ENCODE measurements around the gene CERS6. TPM values are rescaled to one million over a fixed set of nuclear protein-coding genes. Genes with fewer than 3 reads are reported as not detected.

Gene CERS6
- total and polyA plus RNA-seq, 2 experiments from 2014 or later, result 7.4 to 35.0 TPM

DNA sequence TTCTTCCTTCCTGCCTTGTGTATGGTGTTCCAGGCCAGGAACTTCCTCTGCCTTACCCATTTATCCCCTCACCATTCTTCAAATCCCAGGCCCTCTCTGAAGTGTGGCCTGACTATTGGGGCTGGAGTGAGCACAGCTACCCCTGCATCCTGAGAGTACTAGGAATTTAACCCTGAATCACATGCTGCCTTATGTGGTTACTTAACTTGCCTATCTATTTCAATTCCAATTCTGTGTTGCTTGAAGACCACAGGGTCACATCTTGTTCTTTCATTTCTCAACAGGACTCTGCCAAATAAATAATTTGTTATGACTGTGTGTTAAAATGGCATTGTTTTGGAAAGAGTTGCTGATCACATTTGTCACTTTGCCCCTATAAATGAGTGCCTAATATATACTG lies 108.6 kb downstream of the CERS6 start:
- Histone ChIP-seq H3K27me3 (ENCODE audit: insufficient read depth) (no peaks in the 10 kb centered on the region), H3K4me2 (no peak overlapping the region), H4K20me1 (replicated peaks; ENCODE audit: insufficient read depth) (no peaks in the 10 kb centered on the region; the same call in 1 of the 2 replicates), H3F3A (replicated peaks; ENCODE audit: low read depth) (no peaks in the 10 kb centered on the region), H3K4me3 (no peak overlapping the region), H3K27ac (ENCODE audit: low read depth) (no peak overlapping the region), H3K4me1 (ENCODE audit: insufficient read depth) (peaks cover 4% of the 10 kb centered on the region; the same call in 1 of the 2 replicates), H2AFZ (no peak overlapping the region), H3K36me3 (ENCODE audit: insufficient read depth) (no peaks in the 10 kb centered on the region), H3K9me2 (ENCODE audit: insufficient read depth) (no peaks in the 10 kb centered on the region), H3K79me2 (replicated peaks; ENCODE audit: insufficient read depth) (peaks cover 7% of the 10 kb centered on the region)
- DNase-seq (ENCODE audit: low spot score) (no peak), ATAC-seq (no peak)
- Mint-ChIP-seq H3K9me3 (no peaks in the 10 kb centered on the region), H3K27me3 (ENCODE audit: insufficient read depth, low read depth, poor library complexity) (no peaks in the 10 kb centered on the region), H3K4me1 (peaks cover 14% of the 10 kb centered on the region), H3K36me3 (ENCODE audit: low read depth) (peaks cover 19% of the 10 kb centered on the region), H3K27ac (no peak overlapping the region), H3K4me3 (no peak overlapping the region)
- TF ChIP-seq, protein P1, sequence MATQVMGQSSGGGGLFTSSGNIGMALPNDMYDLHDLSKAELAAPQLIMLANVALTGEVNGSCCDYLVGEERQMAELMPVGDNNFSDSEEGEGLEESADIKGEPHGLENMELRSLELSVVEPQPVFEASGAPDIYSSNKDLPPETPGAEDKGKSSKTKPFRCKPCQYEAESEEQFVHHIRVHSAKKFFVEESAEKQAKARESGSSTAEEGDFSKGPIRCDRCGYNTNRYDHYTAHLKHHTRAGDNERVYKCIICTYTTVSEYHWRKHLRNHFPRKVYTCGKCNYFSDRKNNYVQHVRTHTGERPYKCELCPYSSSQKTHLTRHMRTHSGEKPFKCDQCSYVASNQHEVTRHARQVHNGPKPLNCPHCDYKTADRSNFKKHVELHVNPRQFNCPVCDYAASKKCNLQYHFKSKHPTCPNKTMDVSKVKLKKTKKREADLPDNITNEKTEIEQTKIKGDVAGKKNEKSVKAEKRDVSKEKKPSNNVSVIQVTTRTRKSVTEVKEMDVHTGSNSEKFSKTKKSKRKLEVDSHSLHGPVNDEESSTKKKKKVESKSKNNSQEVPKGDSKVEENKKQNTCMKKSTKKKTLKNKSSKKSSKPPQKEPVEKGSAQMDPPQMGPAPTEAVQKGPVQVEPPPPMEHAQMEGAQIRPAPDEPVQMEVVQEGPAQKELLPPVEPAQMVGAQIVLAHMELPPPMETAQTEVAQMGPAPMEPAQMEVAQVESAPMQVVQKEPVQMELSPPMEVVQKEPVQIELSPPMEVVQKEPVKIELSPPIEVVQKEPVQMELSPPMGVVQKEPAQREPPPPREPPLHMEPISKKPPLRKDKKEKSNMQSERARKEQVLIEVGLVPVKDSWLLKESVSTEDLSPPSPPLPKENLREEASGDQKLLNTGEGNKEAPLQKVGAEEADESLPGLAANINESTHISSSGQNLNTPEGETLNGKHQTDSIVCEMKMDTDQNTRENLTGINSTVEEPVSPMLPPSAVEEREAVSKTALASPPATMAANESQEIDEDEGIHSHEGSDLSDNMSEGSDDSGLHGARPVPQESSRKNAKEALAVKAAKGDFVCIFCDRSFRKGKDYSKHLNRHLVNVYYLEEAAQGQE (IDR thresholded peaks at IDR 0.05; ENCODE audit: unreplicated experiment), result no peak
- no peak for TF ChIP-seq ZNF114 (CRISPR knock-in tag; IDR thresholded peaks at IDR 0.05)
- TF ChIP-seq, protein P2, sequence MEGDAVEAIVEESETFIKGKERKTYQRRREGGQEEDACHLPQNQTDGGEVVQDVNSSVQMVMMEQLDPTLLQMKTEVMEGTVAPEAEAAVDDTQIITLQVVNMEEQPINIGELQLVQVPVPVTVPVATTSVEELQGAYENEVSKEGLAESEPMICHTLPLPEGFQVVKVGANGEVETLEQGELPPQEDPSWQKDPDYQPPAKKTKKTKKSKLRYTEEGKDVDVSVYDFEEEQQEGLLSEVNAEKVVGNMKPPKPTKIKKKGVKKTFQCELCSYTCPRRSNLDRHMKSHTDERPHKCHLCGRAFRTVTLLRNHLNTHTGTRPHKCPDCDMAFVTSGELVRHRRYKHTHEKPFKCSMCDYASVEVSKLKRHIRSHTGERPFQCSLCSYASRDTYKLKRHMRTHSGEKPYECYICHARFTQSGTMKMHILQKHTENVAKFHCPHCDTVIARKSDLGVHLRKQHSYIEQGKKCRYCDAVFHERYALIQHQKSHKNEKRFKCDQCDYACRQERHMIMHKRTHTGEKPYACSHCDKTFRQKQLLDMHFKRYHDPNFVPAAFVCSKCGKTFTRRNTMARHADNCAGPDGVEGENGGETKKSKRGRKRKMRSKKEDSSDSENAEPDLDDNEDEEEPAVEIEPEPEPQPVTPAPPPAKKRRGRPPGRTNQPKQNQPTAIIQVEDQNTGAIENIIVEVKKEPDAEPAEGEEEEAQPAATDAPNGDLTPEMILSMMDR (conservative IDR thresholded peaks at IDR 0.05; ENCODE audit: low read depth in 2 of 2), result no peak

DNA sequence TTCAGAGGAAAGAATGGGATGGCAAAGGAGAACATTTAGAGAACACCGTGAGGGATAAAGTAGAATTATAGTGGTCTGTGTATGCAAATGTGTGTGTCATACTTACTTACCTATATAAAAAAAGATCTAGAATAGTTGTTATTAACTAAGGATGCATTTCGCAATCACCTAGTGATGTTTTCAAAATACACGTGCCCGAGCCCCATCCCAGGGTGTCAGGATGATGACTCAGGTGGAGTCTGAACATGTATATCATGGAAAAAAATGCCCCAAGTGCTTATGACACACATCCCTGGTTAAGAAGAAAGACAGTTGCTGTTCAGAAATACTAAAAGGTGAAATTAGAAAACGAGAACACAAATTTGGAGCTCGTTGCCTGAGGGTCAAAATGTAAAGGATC lies 109.0 kb downstream of the CERS6 start:
- Histone ChIP-seq H2AFZ (no peak overlapping the region), H3K36me3 (ENCODE audit: insufficient read depth) (no peaks in the 10 kb centered on the region), H3K4me1 (ENCODE audit: insufficient read depth) (peaks cover 4% of the 10 kb centered on the region; the same call in 1 of the 2 replicates), H3K9me2 (ENCODE audit: insufficient read depth) (no peaks in the 10 kb centered on the region), H3K4me2 (no peak overlapping the region), H3F3A (replicated peaks; ENCODE audit: low read depth) (no peaks in the 10 kb centered on the region), H3K27ac (ENCODE audit: low read depth) (no peak overlapping the region), H3K4me3 (no peak overlapping the region), H4K20me1 (replicated peaks; ENCODE audit: insufficient read depth) (no peaks in the 10 kb centered on the region; the same call in 1 of the 2 replicates), H3K27me3 (ENCODE audit: insufficient read depth) (no peaks in the 10 kb centered on the region), H3K79me2 (replicated peaks; ENCODE audit: insufficient read depth) (peaks cover 7% of the 10 kb centered on the region)
- TF ChIP-seq NANOG (IDR thresholded peaks at IDR 0.05; ENCODE audit: borderline replicate concordance) (no peak), ZNF331 (CRISPR knock-in tag; IDR thresholded peaks at IDR 0.05; ENCODE audit: low read depth) (no peak), ZNF114 (CRISPR knock-in tag; IDR thresholded peaks at IDR 0.05) (no peak), EZH2 (IDR thresholded peaks at IDR 0.05; ENCODE audit: low read depth, unreplicated experiment) (no peak)
- TF ChIP-seq, protein P3, sequence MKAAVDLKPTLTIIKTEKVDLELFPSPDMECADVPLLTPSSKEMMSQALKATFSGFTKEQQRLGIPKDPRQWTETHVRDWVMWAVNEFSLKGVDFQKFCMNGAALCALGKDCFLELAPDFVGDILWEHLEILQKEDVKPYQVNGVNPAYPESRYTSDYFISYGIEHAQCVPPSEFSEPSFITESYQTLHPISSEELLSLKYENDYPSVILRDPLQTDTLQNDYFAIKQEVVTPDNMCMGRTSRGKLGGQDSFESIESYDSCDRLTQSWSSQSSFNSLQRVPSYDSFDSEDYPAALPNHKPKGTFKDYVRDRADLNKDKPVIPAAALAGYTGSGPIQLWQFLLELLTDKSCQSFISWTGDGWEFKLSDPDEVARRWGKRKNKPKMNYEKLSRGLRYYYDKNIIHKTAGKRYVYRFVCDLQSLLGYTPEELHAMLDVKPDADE (IDR thresholded peaks at IDR 0.05), result no peak
- H3K27me3 Mint-ChIP-seq (ENCODE audit: insufficient read depth, low read depth, poor library complexity), result no peaks in the 10 kb centered on the region
- peaks cover 14% of the 10 kb centered on the region for H3K4me1 Mint-ChIP-seq
- no peak overlapping the region for H3K4me3 Mint-ChIP-seq
- ATAC-seq, result no peak
- DNase-seq (ENCODE audit: low spot score), result no peak
- H3K9me3 Mint-ChIP-seq, result no peaks in the 10 kb centered on the region
- peaks cover 15% of the 10 kb centered on the region for H3K36me3 Mint-ChIP-seq (ENCODE audit: low read depth)
- H3K27ac Mint-ChIP-seq, result no peak overlapping the region
